ENCODE results near the gene HKDC1.

GRCh38 chr10:69224862-69225657, 4.9 kb downstream of the HKDC1 start:
- no peak for TF ChIP-seq CTCF (IDR thresholded peaks at IDR 0.05)
- no peak for TF ChIP-seq POLR2A (IDR thresholded peaks at IDR 0.05; ENCODE audit: low read depth)

Data from esophagus muscularis mucosa (tissue), 3 donors.